Measurements from ENCODE around the gene PTPN7.

Gene PTPN7

GRCh38 chr1:202106340-202107254, 53.8 kb downstream of the PTPN7 start:
- DNase-seq (ENCODE audit: low spot score): no peak

GRCh38 chr1:202105571-202106339, 54.6 kb downstream of the PTPN7 start:
- no peak for DNase-seq (ENCODE audit: low spot score)

GRCh38 chr1:202104073-202104472, 56.3 kb downstream of the PTPN7 start:
- no peak for DNase-seq (ENCODE audit: low spot score)

- no peak for DNase-seq (ENCODE audit: low spot score)
Measured at GRCh38 chr1:202101184-202101583, 59.2 kb downstream of the PTPN7 start.

Measured in CD4-positive, alpha-beta T cell treated with Interleukin-15 for 4 hours (primary cell).